Cerebellar nuclear complex (tissue), 1 donor: ENCODE data around the gene ETDC.
"Not testable (repeated sequence)": the region's sequence is repeated elsewhere in the genome, so short reads cannot be mapped to it uniquely, and the experiment has no call there.

Experiments
- DNase-seq, 2 experiments: peaks; one replicate each; lab custom pipeline; 2025; lab: John Stamatoyannopoulos, UW

The ETDC gene

DNA sequence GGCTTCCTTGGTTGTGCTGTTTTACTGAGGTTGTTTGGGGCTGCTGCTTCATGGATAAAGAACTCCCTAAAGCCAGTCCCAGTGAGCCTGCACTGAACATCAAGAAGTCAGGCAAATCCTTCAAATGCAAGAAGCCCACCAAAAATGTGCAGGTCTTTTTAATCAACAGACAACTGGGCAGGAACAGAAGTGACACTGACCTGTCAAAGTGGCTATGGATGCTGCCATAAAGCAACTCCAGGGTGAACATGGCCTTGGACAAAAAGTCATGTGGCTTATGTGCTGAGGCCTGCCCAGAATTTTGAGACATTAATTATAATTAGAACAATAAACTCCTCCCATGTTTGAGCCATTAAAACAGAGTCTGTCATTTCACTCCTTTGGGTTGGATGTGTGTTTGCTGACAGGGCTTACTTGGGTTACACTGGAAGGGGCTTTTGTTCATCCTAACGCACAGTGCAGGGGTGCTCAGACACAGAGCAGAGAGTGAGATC, at the start of gene ETDC:
ETDC (plus strand) TSS at position 51 of the 494 bp plus-strand sequence; CDS start at position 51, 0 bp downstream.
- DNase-seq = no peak

DNA sequence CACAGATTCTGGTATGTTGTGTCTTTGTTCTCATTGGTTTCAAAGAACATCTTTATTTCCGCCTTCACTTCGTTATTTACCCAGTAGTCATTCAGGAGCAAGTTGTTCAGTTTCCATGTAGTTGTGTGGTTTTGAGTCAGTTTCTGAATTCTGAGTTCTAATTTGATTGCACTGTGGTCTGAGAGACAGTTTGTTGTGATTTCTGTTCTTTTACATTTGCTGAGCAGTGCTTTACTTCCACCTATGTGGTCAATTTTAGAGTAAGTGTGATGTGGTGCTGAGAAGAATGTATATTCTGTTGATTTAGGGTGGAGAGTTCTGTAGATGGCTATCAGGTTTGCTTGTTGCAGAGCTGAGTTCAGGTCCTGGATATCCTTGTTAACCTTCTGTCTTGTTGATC, 48.3 kb upstream of the ETDC start:
- DNase-seq = not testable (repeated sequence)

GRCh38 chrX:135263376-135263775, 45.9 kb upstream of the ETDC start:
- DNase-seq = not testable (repeated sequence)

DNA sequence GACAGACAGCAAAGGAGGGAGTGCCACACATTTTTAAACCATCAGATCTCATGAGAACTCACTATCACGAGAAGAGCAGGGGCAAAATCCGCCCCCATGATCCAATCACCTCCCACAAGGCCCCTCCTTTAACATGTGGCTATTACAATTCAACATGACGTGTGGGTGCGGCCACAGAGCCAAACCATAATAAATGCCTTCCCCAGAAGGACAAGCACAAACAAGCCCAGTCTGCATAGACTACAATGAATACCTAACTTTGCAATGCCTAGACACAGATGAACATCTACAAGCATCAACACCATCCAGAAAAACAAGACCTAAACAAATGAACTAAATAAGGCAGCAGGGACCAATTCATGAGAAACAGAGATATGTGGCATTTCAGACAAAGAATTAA, 45.1 kb upstream of the ETDC start:
- DNase-seq = no peak

DNA sequence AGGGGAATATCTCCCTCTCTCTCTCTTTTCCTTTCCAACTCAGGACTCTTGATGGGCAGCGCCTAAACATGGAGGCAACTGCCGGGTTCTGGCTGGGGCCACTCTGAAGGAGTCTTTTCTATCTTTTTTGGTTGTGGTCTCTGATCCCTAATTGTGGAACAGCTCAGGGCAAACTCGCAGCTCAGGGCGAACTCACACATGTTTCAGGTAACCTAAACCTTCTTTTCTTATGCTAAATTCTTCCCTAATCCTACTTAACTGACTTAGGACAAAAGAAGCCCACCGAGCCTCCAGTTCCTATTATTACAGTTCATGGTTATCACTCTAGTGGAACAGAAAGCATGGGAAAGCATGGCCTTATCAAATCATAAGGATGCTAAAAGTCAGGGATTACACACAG, 36.1 kb upstream of the ETDC start:
- DNase-seq = no peak

DNA sequence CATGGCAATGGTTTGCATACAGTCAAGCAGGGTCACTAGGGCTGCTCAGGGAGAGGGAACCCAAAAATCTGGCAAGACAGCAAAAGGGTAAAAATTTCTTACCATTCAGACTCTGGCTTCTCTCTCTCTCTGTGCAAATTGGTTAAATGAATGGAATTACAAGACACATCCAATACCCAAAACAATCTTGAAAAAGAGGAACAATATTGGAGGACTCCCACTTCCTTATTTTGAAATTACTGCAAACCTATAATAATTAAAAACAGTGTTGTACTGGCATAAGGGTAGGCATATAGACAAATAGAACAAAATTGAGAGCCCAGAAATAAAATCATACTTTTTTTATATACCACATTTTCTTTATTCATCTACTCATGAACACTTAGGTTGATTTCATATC, 33.3 kb upstream of the ETDC start:
- no peak for DNase-seq

DNA sequence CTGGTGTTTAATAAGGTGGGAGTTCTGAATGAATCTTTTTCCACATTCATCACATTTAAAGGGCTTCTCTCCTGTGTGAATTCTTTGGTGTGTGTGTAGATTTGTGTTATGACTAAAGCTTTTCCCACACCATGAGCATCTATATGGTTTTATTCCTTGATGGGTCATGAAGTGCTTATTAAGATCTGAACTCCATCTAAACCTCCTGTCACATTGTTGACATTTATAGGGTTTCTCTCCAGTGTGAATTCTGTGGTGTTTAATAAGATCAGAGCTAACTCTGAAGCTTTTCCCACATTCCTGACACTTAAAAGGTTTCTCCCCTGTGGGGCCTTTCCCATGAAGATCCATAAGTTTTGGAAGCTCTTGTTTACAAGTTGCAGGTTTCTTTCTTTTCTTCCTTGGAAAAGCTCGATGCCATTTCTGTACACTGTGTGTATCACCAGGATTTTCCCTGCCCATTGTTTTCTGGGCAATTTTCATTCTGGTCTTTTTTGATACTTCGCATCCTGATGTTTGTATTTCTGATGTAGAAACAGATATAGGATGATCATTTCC, 21.9 kb upstream of the ETDC start:
- no peak for DNase-seq

- peak in 1 of 2 experiments; percentile 4 for DNase-seq
These were observed 13.9 kb upstream of the ETDC start for GRCh38 chrX:135295238-135295943.

GRCh38 chrX:135295944-135296305, 13.4 kb upstream of the ETDC start:
- no peak for DNase-seq

- DNase-seq = no peak
These were observed 6.9 kb upstream of the ETDC start for GRCh38 chrX:135302269-135302873.

DNA sequence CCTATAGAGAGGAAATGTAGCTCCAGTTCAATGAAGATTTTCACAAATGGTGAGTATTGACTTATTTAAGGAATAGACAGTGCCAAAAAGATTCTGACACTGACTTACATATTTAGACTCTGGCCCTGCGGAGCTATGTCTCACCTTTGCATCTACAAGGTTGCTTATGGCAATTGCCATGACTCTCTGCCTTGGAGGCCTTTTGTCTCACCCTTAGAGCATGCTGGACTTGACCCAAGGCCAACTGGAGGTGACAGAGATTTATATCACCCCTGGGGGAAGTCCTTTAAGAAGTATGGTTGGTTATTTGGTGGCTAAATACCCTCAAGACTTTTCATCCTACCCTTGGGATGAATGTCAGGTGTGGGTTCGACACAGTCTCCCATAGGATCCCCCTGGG, 4.5 kb upstream of the ETDC start:
- no peak for DNase-seq

- no peak for DNase-seq
These were observed 2.1 kb upstream of the ETDC start for GRCh38 chrX:135307171-135307570.

DNA sequence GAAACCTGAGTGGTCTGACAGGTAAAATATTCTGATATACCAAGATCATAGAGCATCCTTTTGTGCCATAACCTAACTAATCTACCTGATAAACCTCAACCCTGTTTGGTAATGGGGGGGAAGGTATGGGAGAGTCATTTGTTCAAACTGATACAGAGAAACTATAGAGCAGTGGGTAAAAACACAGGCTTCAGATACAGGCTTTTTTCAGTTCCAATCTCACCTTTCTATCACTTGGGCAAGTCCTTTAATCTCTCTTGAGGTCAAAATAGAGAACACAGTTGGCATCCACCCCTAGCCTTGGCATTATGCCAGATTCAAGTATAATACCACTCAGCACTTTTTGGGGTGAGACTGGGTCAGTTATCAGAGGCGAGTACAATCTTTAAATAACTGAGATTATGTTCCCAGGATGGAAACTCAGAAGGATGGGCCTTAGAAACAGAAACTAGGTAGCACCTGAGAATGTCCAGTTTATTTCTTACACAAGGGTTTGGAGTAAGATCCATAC, 880 bp upstream of the ETDC start:
- DNase-seq = no peak

- DNase-seq = no peak
These were observed 6.6 kb downstream of the ETDC start for GRCh38 chrX:135315864-135316263.

DNA sequence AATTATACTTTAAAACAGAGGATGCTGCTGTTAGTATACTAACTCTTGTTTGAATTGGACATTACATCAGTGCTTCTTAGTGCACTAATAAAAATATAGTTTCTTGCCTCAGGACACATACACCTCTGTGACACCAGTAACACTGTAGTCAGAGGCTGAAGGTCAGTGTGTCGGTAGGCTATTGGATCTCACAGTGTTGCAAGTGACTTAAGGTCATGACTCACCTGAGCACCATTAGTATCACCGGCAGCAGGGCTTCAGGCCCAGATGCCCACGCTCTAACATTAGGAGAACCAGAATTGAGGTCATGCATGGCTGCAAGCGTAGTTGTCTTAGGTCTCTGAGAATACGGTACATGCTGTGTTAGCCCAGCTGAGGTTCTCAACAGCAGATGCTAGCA, 15.2 kb downstream of the ETDC start:
- no peak for DNase-seq

DNA sequence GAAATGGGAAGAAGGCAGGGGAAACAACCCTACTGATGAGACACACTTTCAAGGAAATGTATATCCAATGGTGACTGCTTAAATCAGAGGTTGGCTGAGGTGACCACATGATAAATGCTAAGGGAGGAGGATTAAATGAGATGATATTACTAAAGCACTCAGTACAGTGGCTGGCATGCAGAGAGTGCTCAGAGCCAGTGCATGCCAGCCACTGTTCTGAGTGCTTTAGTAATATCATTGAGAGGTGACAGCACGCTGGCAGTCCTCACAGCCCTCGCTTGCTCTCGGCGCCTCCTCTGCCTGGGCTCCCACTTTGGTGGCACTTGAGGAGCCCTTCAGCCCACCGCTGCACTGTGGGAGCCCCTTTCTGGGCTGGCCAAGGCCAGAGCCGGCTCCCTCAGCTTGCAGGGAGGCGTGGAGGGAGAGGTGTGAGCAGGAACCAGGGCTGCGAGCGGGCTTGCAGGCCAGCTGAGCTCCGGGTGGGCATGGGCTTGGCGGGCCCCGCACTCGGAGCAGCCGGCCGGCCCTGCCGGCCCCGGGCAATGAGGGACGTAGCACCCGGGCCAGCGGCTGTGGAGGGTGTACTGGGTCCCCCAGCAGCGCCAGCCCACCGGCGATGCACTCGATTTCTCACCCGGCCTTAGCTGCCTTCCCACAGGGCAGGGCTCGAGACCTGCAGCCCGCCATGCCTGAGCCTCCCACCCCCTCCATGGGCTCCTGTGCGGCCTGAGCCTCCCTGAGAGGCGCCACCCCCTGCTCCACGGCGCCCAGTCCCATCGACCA, 15.9 kb downstream of the ETDC start:
- DNase-seq = not testable (repeated sequence)

- no peak for DNase-seq
These were observed 18.0 kb downstream of the ETDC start for GRCh38 chrX:135327299-135327698.

DNA sequence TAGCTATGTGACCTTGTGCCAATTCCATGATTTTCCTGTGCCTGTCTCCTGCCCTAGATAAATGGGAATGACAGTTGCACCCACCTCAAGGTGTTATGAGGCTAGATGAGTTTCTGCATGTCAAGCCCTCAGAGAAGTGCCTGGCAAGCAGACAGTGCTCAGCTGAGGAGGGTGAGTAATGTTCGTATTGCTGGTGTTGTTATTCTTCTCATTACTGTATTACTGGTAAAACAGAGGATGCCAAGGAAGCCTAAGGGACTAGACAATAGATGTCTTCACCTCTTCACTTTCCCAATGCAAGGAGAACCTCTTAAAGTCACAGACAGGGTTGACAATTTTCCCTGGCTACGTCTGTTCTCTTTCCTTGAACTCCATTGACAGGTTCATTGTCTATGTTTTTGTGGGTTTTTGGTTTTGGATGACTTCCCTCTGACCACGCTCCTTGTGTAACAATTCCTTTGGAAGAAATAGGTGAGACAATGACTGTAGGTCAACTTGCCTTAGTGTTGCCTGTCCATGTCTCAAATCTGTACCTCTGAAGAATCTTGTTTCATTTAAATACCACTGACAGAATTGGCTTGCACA, 19.2 kb downstream of the ETDC start:
- no peak for DNase-seq

GRCh38 chrX:135330706-135331105, 21.4 kb downstream of the ETDC start:
- no peak for DNase-seq

- DNase-seq = no peak
These were observed 22.2 kb downstream of the ETDC start for GRCh38 chrX:135331525-135331924.

- DNase-seq = no peak
These were observed 31.6 kb downstream of the ETDC start for GRCh38 chrX:135340831-135341230.

GRCh38 chrX:135345107-135345589, 35.9 kb downstream of the ETDC start:
- DNase-seq = no peak
